Large intestine (tissue), 3 donors: Measurements from ENCODE around the gene ATG101. TPM values are rescaled to one million over a fixed set of nuclear protein-coding genes. Genes with fewer than 3 reads are reported as not detected.

Experiments
- DNase-seq, 2 donors: peaks; one replicate each; pipeline versions ENCODE4 v3.0.0 to v3.0.0-alpha.2; 2013
- H3K27ac ChIP-seq: one replicate; pipeline ENCODE4 v1.5.1; 2013; ENCODE audit warnings: low read length
- H3K27me3 ChIP-seq: 2 replicates; pipeline ENCODE4 v1.6.1; 2013; ENCODE audit warnings: low read length; ENCODE audit not compliant: control insufficient read depth, insufficient read depth
- H3K36me3 ChIP-seq: 2 replicates; pipeline ENCODE4 v1.6.1; 2013; ENCODE audit warnings: low read length; ENCODE audit not compliant: control insufficient read depth, insufficient read depth
- H3K4me1 ChIP-seq: one replicate; pipeline ENCODE4 v1.6.1; 2013; ENCODE audit warnings: low read length; ENCODE audit not compliant: control insufficient read depth, insufficient read depth
- H3K4me3 ChIP-seq: one replicate; pipeline ENCODE4 v1.5.1; 2013; ENCODE audit warnings: low read length
- H3K9me3 ChIP-seq: one replicate; pipeline ENCODE4 v1.6.1; 2013; ENCODE audit warnings: mild to moderate bottlenecking, low read depth, low read length, moderate library complexity; ENCODE audit not compliant: control insufficient read depth
- WGBS: methylation state at CpG from one replicate; pipeline ENCODE4 v1.1.5; 2013; ENCODE audit warnings: low lambda C conversion rate; ENCODE audit not compliant: insufficient coverage; 5-methylcytosine and 5-hydroxymethylcytosine counted together
- polyA plus RNA-seq: library from polyadenylated mRNA; unstranded; fragments of 120-200 nt; gene quantifications from one replicate; pipeline ENCODE4 v1.2.1, GENCODE V29; 2013

Gene ATG101
- polyA plus RNA-seq, 1 donor = 27.8 TPM

- WGBS = no CpG with 5 or more reads among the region's 9 CpGs
- H3K4me3 ChIP-seq = no peak overlapping the region
- peak overlapping the region; percentile 6 for H3K27ac ChIP-seq
- H3K4me1 ChIP-seq = peaks cover 17% of the 10 kb centered on the region
- peak in 1 of 2 donors; percentile 65 for DNase-seq
- no peaks in the 10 kb centered on the region for H3K9me3 ChIP-seq
- peaks cover 27% of the 10 kb centered on the region for H3K36me3 ChIP-seq
- H3K27me3 ChIP-seq = no peaks in the 10 kb centered on the region
Observed at GRCh38 chr12:52081263-52081733, 11.5 kb downstream of the ATG101 start.

GRCh38 chr12:52082026-52082668, 12.4 kb downstream of the ATG101 start:
- no peak for DNase-seq
- no peaks in the 10 kb centered on the region for H3K27me3 ChIP-seq
- no peaks in the 10 kb centered on the region for H3K9me3 ChIP-seq
- H3K4me3 ChIP-seq = no peak overlapping the region
- peaks cover 19% of the 10 kb centered on the region for H3K36me3 ChIP-seq
- peaks cover 17% of the 10 kb centered on the region for H3K4me1 ChIP-seq
- WGBS = no CpG with 5 or more reads among the region's 13 CpGs
- H3K27ac ChIP-seq = no peak overlapping the region

- no peak overlapping the region for H3K27ac ChIP-seq
- H3K36me3 ChIP-seq = peaks cover 15% of the 10 kb centered on the region
- H3K9me3 ChIP-seq = no peaks in the 10 kb centered on the region
- no peaks in the 10 kb centered on the region for H3K27me3 ChIP-seq
- no CpG with 5 or more reads among the region's 4 CpGs for WGBS
- peaks cover 17% of the 10 kb centered on the region for H3K4me1 ChIP-seq
- DNase-seq = no peak
- H3K4me3 ChIP-seq = no peak overlapping the region
Observed at GRCh38 chr12:52082669-52082987, 12.8 kb downstream of the ATG101 start.

- peaks cover 17% of the 10 kb centered on the region for H3K4me1 ChIP-seq
- H3K27me3 ChIP-seq = no peaks in the 10 kb centered on the region
- WGBS = no CpG with 5 or more reads among the region's 11 CpGs
- no peaks in the 10 kb centered on the region for H3K9me3 ChIP-seq
- no peak overlapping the region for H3K4me3 ChIP-seq
- H3K27ac ChIP-seq = no peak overlapping the region
- peak in 1 of 2 donors; percentile 32 for DNase-seq
- peaks cover 10% of the 10 kb centered on the region for H3K36me3 ChIP-seq
Observed at GRCh38 chr12:52082988-52083637, 13.3 kb downstream of the ATG101 start.

GRCh38 chr12:52083638-52083996, 13.8 kb downstream of the ATG101 start:
- H3K36me3 ChIP-seq = peaks cover 6% of the 10 kb centered on the region
- no peaks in the 10 kb centered on the region for H3K27me3 ChIP-seq
- no CpG with 5 or more reads among the region's 2 CpGs for WGBS
- no peak for DNase-seq
- no peak overlapping the region for H3K27ac ChIP-seq
- H3K4me1 ChIP-seq = peaks cover 17% of the 10 kb centered on the region
- no peak overlapping the region for H3K4me3 ChIP-seq
- H3K9me3 ChIP-seq = no peaks in the 10 kb centered on the region

GRCh38 chr12:52084491-52085231, 14.9 kb downstream of the ATG101 start:
- DNase-seq = no peak
- H3K27me3 ChIP-seq = no peaks in the 10 kb centered on the region

GRCh38 chr12:52085682-52086180, 16.0 kb downstream of the ATG101 start:
- DNase-seq = no peak
- no peak overlapping the region for H3K4me3 ChIP-seq
- peaks cover 3% of the 10 kb centered on the region for H3K27me3 ChIP-seq
- peaks cover 17% of the 10 kb centered on the region for H3K4me1 ChIP-seq
- WGBS = no CpG with 5 or more reads among the region's 6 CpGs
- no peaks in the 10 kb centered on the region for H3K36me3 ChIP-seq
- no peaks in the 10 kb centered on the region for H3K9me3 ChIP-seq
- H3K27ac ChIP-seq = no peak overlapping the region

More at GRCh38 chr12:52084491-52085231, 14.9 kb downstream of the ATG101 start:
- Histone ChIP-seq H3K27ac (no peak overlapping the region), H3K4me3 (no peak overlapping the region), H3K36me3 (no peaks in the 10 kb centered on the region), H3K4me1 (peaks cover 17% of the 10 kb centered on the region), H3K9me3 (no peaks in the 10 kb centered on the region)
- 100% methylated on average over 1 of the region's 9 CpGs for WGBS

GRCh38 chr12:52086366-52086765, 16.6 kb downstream of the ATG101 start:
- no CpG with 5 or more reads among the region's 9 CpGs for WGBS
- H3K36me3 ChIP-seq = no peaks in the 10 kb centered on the region
- H3K9me3 ChIP-seq = no peaks in the 10 kb centered on the region
- no peak overlapping the region for H3K27ac ChIP-seq
- no peak overlapping the region for H3K4me3 ChIP-seq
- H3K4me1 ChIP-seq = peaks cover 16% of the 10 kb centered on the region
- peaks cover 3% of the 10 kb centered on the region for H3K27me3 ChIP-seq
- no peak for DNase-seq

GRCh38 chr12:52086944-52087835, 17.4 kb downstream of the ATG101 start:
- no CpG with 5 or more reads among the region's 22 CpGs for WGBS
- no peak overlapping the region for H3K4me3 ChIP-seq

More at GRCh38 chr12:52086944-52087835, 17.4 kb downstream of the ATG101 start:
- Histone ChIP-seq H3K36me3 (no peaks in the 10 kb centered on the region), H3K4me1 (peaks cover 8% of the 10 kb centered on the region), H3K27me3 (peaks cover 3% of the 10 kb centered on the region), H3K27ac (no peak overlapping the region), H3K9me3 (no peaks in the 10 kb centered on the region)
- no peak for DNase-seq
